GM12864 (cell line): ENCODE data around the gene HIPK4.

Source experiments
- DNase-seq: peaks from one replicate; pipeline ENCODE4 v3.0.0-alpha.2; 2011; ENCODE audit warnings: low read depth
- H3K4me3 ChIP-seq: 2 replicates; pipeline ENCODE4 v1.5.1; 2011; ENCODE audit warnings: mild to moderate bottlenecking, low read depth, low read length, control low read depth
- CTCF ChIP-seq: IDR thresholded peaks from 2 replicates; pipeline ENCODE4 v1.5.1; 2011; ENCODE audit warnings: low read depth, mild to moderate bottlenecking, moderate library complexity, low read length, control low read depth, inconsistent platforms; ENCODE audit errors: missing control alignments

The HIPK4 gene

GRCh38 chr19:40380199-40381037 is 9.6 kb downstream of the HIPK4 start:
- DNase-seq, result no peak

GRCh38 chr19:40379446-40380198 is 10.4 kb downstream of the HIPK4 start:
- no peak for TF ChIP-seq CTCF
- DNase-seq, result no peak

More at GRCh38 chr19:40380199-40381037, 9.6 kb downstream of the HIPK4 start:
- H3K4me3 ChIP-seq, result no peak overlapping the region
- TF ChIP-seq CTCF, result no peak

GRCh38 chr19:40378509-40378908 is 11.5 kb downstream of the HIPK4 start:
- H3K4me3 ChIP-seq, result no peak overlapping the region
- no peak for TF ChIP-seq CTCF
- no peak for DNase-seq

More at GRCh38 chr19:40379446-40380198, 10.4 kb downstream of the HIPK4 start:
- no peak overlapping the region for H3K4me3 ChIP-seq

- no peak overlapping the region for H3K4me3 ChIP-seq
- no peak for TF ChIP-seq CTCF
- no peak for DNase-seq
Observed at GRCh38 chr19:40377876-40378385, 12.1 kb downstream of the HIPK4 start.

- DNase-seq, result no peak
- H3K4me3 ChIP-seq, result no peak overlapping the region
- TF ChIP-seq CTCF, result no peak
Observed at GRCh38 chr19:40376286-40376862, 13.6 kb downstream of the HIPK4 start.

- no peak for DNase-seq
- TF ChIP-seq CTCF, result no peak
- no peak overlapping the region for H3K4me3 ChIP-seq
Observed at GRCh38 chr19:40374084-40374483, 15.9 kb downstream of the HIPK4 start.
